SK-N-SH (cell line): ENCODE data around the gene RBM20. TPM values are rescaled to one million over a fixed set of nuclear protein-coding genes. Genes with fewer than 3 reads are reported as not detected.
A peak's percentile ranks its signal among the peaks of the same experiment; 100 is the strongest.

Experiments used
- CTCF ChIA-PET: fragments of 300-600, 350-600 bp; formaldehyde crosslinking; extraction: SDS; loops from one replicate; lab custom pipeline; 2021; lab: Yijun Ruan, JAX
- POLR2A ChIA-PET: fragments of 350-600 bp; sonication (Branson Sonifier 250); formaldehyde crosslinking; extraction: SDS; loops from one replicate; lab custom pipeline; 2020; ENCODE audit warnings: antibody characterized with exemption, inconsistent platforms; lab: Yijun Ruan, JAX
- DNase-seq: peaks from one replicate; pipeline ENCODE4 v3.0.0; 2012
- H2AFZ ChIP-seq: fragments of 200-600 bp; sonication (generic); 2 replicates; pipeline ENCODE4 v1.8.1; 2016; ENCODE audit warnings: antibody characterized with exemption, mild to moderate bottlenecking, low read depth
- H3F3A ChIP-seq: fragments of 200-600 bp; sonication (generic); replicated peaks from 2 replicates; pipeline ENCODE3; 2016; ENCODE audit warnings: antibody characterized with exemption, mild to moderate bottlenecking; ENCODE audit not compliant: insufficient read depth
- H3K27ac ChIP-seq, 2 experiments: fragments of 200-500 bp in 1 of 2; fragments of 200-600 bp in 1 of 2; sonication (Bioruptor generic) in 1 of 2; sonication (generic), shearing (Covaris generic) in 1 of 2; 2 replicates each; pipeline versions ENCODE4 v1.5.1 to v1.6.1; 2014 to 2016; ENCODE audit warnings: low read depth in 2 of 2, inconsistent platforms in 1 of 2, low read length in 1 of 2, mild to moderate bottlenecking in 1 of 2, mixed read lengths in 1 of 2
- H3K27me3 ChIP-seq: fragments of 200-600 bp; sonication (generic), shearing (Covaris generic); 2 replicates; pipeline ENCODE4 v1.6.1; 2016; ENCODE audit warnings: mixed run types; ENCODE audit not compliant: insufficient read depth
- H3K36me3 ChIP-seq, 2 experiments: fragments of 200-500 bp in 1 of 2; fragments of 200-600 bp in 1 of 2; sonication (Bioruptor generic) in 1 of 2; sonication (generic) in 1 of 2; replicated peaks in 1 of 2; 2 replicates each; pipeline versions ENCODE3 to v1.5.1; 2014 to 2016; ENCODE audit warnings: low read length in 1 of 2, mild to moderate bottlenecking in 1 of 2; ENCODE audit not compliant: insufficient read depth in 2 of 2, control insufficient read depth in 1 of 2
- H3K4me1 ChIP-seq, 2 experiments: fragments of 200-500 bp in 1 of 2; fragments of 200-600 bp in 1 of 2; sonication (Bioruptor generic) in 1 of 2; sonication (generic), shearing (Covaris generic) in 1 of 2; 2 replicates each; pipeline versions ENCODE4 v1.5.1 to v1.6.1; 2014 to 2016; ENCODE audit warnings: low read depth in 1 of 2, low read length in 1 of 2, mixed run types in 1 of 2; ENCODE audit not compliant: insufficient read depth in 2 of 2, control insufficient read depth in 1 of 2
- H3K4me2 ChIP-seq: fragments of 200-600 bp; sonication (generic), shearing (Covaris generic); 2 replicates; pipeline ENCODE4 v1.6.1; 2017; ENCODE audit warnings: mixed run types
- H3K4me3 ChIP-seq, 2 experiments: fragments of 200-500 bp in 1 of 2; fragments of 200-600 bp in 1 of 2; sonication (Bioruptor generic) in 1 of 2; sonication (generic), shearing (Covaris generic) in 1 of 2; 2 replicates each; pipeline versions ENCODE4 v1.5.1 to v1.8.1; 2014 to 2016; ENCODE audit warnings: low read depth in 2 of 2, inconsistent platforms in 1 of 2, low read length in 1 of 2, mild to moderate bottlenecking in 1 of 2, mixed read lengths in 1 of 2, moderate library complexity in 1 of 2
- H3K79me2 ChIP-seq: fragments of 200-600 bp; sonication (generic); 2 replicates; pipeline ENCODE4 v1.8.1; 2017; ENCODE audit warnings: mild to moderate bottlenecking; ENCODE audit not compliant: insufficient read depth
- H3K9ac ChIP-seq: fragments of 200-600 bp; sonication (generic); 2 replicates; pipeline ENCODE4 v1.6.1; 2017; ENCODE audit warnings: mixed run types
- H3K9me2 ChIP-seq: fragments of 200-600 bp; sonication (generic); 2 replicates; pipeline ENCODE4 v1.6.1; 2017; ENCODE audit warnings: mixed run types
- H3K9me3 ChIP-seq: fragments of 200-600 bp; sonication (generic); 2 replicates; pipeline ENCODE4 v1.6.1; 2017; ENCODE audit warnings: mixed run types, mild to moderate bottlenecking, moderate library complexity
- H4K20me1 ChIP-seq: fragments of 200-600 bp; sonication (generic); 2 replicates; pipeline ENCODE4 v1.6.1; 2017; ENCODE audit warnings: mild to moderate bottlenecking, mixed run types; ENCODE audit not compliant: insufficient read depth
- CHD2 ChIP-seq: fragments of 150-350 bp; IDR thresholded peaks from 2 replicates; pipeline ENCODE4 v1.6.1; 2018; ENCODE audit warnings: low read length; ENCODE audit not compliant: partially characterized antibody
- ELF1 ChIP-seq: IDR thresholded peaks from 2 replicates; pipeline ENCODE4 v1.4.0; 2012
- EP300 ChIP-seq, 2 experiments: IDR thresholded peaks; 2 replicates each; pipeline versions ENCODE4 v1.4.0 to v1.6.1; 2012; ENCODE audit warnings: borderline replicate concordance in 1 of 2, low read depth in 1 of 2, low read length in 1 of 2
- GABPA ChIP-seq: IDR thresholded peaks from 2 replicates; pipeline ENCODE4 v1.4.0; 2012; ENCODE audit warnings: low read depth, mild to moderate bottlenecking
- GATA2 ChIP-seq: sonication (generic); formaldehyde crosslinking; IDR thresholded peaks from 2 replicates; pipeline ENCODE4 v1.5.0; 2020; ENCODE audit warnings: mild to moderate bottlenecking, missing genetic modification reagents
- IRF3 ChIP-seq: fragments of 150-350 bp; IDR thresholded peaks from 2 replicates; pipeline ENCODE4 v1.6.1; 2016; ENCODE audit warnings: mild to moderate bottlenecking, low read depth, low read length
- MXI1 ChIP-seq: IDR thresholded peaks from 2 replicates; pipeline ENCODE4 v1.6.1; 2012; ENCODE audit warnings: mild to moderate bottlenecking, low read depth, low read length, improper control_type of control experiment
- SMC3 ChIP-seq: IDR thresholded peaks from 2 replicates; pipeline ENCODE4 v1.6.1; 2012; ENCODE audit warnings: low read depth, low read length, improper control_type of control experiment
- TEAD4 ChIP-seq: IDR thresholded peaks from 2 replicates; pipeline ENCODE4 v1.4.0; 2012; ENCODE audit warnings: mild to moderate bottlenecking, borderline replicate concordance; ENCODE audit not compliant: insufficient read depth
- ZBTB33 ChIP-seq: IDR thresholded peaks from 2 replicates; pipeline ENCODE4 v1.4.0; 2012; ENCODE audit warnings: low read depth, borderline replicate concordance
- WGBS: methylation state at CpG from one replicate; pipeline ENCODE4 v1.1.6; 2017; ENCODE audit warnings: low lambda C conversion rate; 5-methylcytosine and 5-hydroxymethylcytosine counted together
- polyA plus RNA-seq, 3 experiments: library from polyadenylated mRNA; depleted of rRNA; stranded (reverse); fragments of >200 nt; gene quantifications; 2 replicates each; pipeline ENCODE4 v1.2.3, GENCODE V29; 2012

Gene RBM20
- polyA plus RNA-seq, 1 of the 3 experiments (the other 2 are of a cell fraction), result 0.64 TPM

GRCh38 chr10:110636932-110637557 is 7.1 kb upstream of the RBM20 start:
- no peak overlapping the region for H3K4me3 ChIP-seq
- WGBS, result 41% methylated on average over 5 of the region's 6 CpGs
- H3F3A ChIP-seq, result peaks cover 6% of the 10 kb centered on the region
- no peaks in the 10 kb centered on the region for H3K27me3 ChIP-seq
- no peaks in the 10 kb centered on the region; the same call in 1 of the 2 replicates for H3K79me2 ChIP-seq
- peak; percentile 42 for DNase-seq
- H4K20me1 ChIP-seq, result no peaks in the 10 kb centered on the region
- POLR2A ChIA-PET, result interaction anchor here (1.2 kb wide), 1 partner anchor 282 kb away, joined by 3 read pairs; the partner anchor contains the start of genes BBIP1 and SHOC2
- peaks cover 8 to 41% of the 10 kb centered on the region in 2 experiments; a peak in 3 of 4 replicates for H3K4me1 ChIP-seq
- H3K9me2 ChIP-seq, result no peaks in the 10 kb centered on the region
- H3K4me2 ChIP-seq, result no peak overlapping the region
- H3K27ac ChIP-seq, result peak overlapping the region in 1 of 2 experiments; percentile 60; a peak in 2 of 4 replicates
- TF ChIP-seq GATA2 (CRISPR knock-in tag), result peak; percentile 34; the same call in 1 of the 2 replicates
- 0 out of 4 replicates have a peak, but pooled peaks of 1 of the 2 experiments have one; percentile 10 for TF ChIP-seq EP300 (IDR thresholded peaks at IDR 0.05; ENCODE audit: borderline replicate concordance in 1 of 2, low read depth in 1 of 2, low read length in 1 of 2)
- TF ChIP-seq IRF3, result no peak
- H3K9ac ChIP-seq, result no peak overlapping the region
- no peak overlapping the region for H2AFZ ChIP-seq
- no peaks in the 10 kb centered on the region for H3K9me3 ChIP-seq
- H3K36me3 ChIP-seq, result no peaks in the 10 kb centered on the region
- CTCF ChIA-PET, result interaction anchor here (0.6 to 3.2 kb wide), 5 partner anchors 21 to 36 kb away, joined by 3 to 15 read pairs (median 3); no protein-coding TSS in a partner anchor

GRCh38 chr10:110637558-110638053 is 6.5 kb upstream of the RBM20 start:
- Histone ChIP-seq H3K4me2 (no peak overlapping the region), H3K36me3 (no peaks in the 10 kb centered on the region), H3K9me3 (no peaks in the 10 kb centered on the region), H3K9ac (no peak overlapping the region), H3K79me2 (no peaks in the 10 kb centered on the region; the same call in 1 of the 2 replicates), H3K9me2 (no peaks in the 10 kb centered on the region), H3K4me3 (no peak overlapping the region), H4K20me1 (no peaks in the 10 kb centered on the region), H2AFZ (no peak overlapping the region), H3K4me1 (peaks cover 8 to 41% of the 10 kb centered on the region in 2 experiments; a peak in 3 of 4 replicates), H3K27ac (peak overlapping the region in 1 of 2 experiments; percentile 60; a peak in 2 of 4 replicates), H3K27me3 (no peaks in the 10 kb centered on the region), H3F3A (peaks cover 9% of the 10 kb centered on the region)
- ChIA-PET CTCF (interaction anchor here (0.6 to 3.2 kb wide), 6 partner anchors 22 to 36 kb away, joined by 3 to 15 read pairs (median 3); no protein-coding TSS in a partner anchor), POLR2A (interaction anchor here (1.2 kb wide), 1 partner anchor 282 kb away, joined by 3 read pairs; the partner anchor contains the start of genes BBIP1 and SHOC2)
- WGBS, result 71% methylated on average over 10 of the region's 10 CpGs
- no peak for TF ChIP-seq TEAD4
- no peak for TF ChIP-seq GABPA
- TF ChIP-seq ELF1, result no peak
- TF ChIP-seq EP300 (IDR thresholded peaks at IDR 0.05; ENCODE audit: borderline replicate concordance in 1 of 2, low read depth in 1 of 2, low read length in 1 of 2), result no peak
- TF ChIP-seq MXI1, result no peak
- TF ChIP-seq ZBTB33, result no peak
- no peak for TF ChIP-seq IRF3
- no peak for TF ChIP-seq CHD2
- no peak for TF ChIP-seq SMC3
- DNase-seq, result peak; percentile 25
